OCI-LY1 (cell line): ENCODE results near the gene RHAG.

Experiments used
- H2AFZ ChIP-seq: fragments of 200-600 bp; sonication (generic), shearing (Covaris generic); 2 replicates; pipeline ENCODE4 v1.6.0; 2014; ENCODE audit warnings: antibody characterized with exemption, mild to moderate bottlenecking, low read length
- H3F3A ChIP-seq: fragments of 200-600 bp; sonication (generic), shearing (Covaris generic); 2 replicates; pipeline ENCODE4 v1.6.0; 2014; ENCODE audit warnings: mild to moderate bottlenecking, antibody characterized with exemption, low read length, moderate library complexity; ENCODE audit not compliant: insufficient read depth
- H3K27ac ChIP-seq: fragments of 200-600 bp; sonication (generic); 2 replicates; pipeline ENCODE4 v1.5.1; 2014; ENCODE audit warnings: low read length, mixed run types, mild to moderate bottlenecking, low read depth; ENCODE audit not compliant: poor library complexity, severe bottlenecking
- H3K27me3 ChIP-seq: fragments of 200-600 bp; sonication (generic); 2 replicates; pipeline ENCODE4 v1.6.0; 2014; ENCODE audit warnings: antibody characterized with exemption, mild to moderate bottlenecking, low read length, moderate library complexity; ENCODE audit not compliant: insufficient read depth
- H3K36me3 ChIP-seq: fragments of 200-600 bp; sonication (generic); 2 replicates; pipeline ENCODE4 v1.6.1; 2014; ENCODE audit warnings: mild to moderate bottlenecking, antibody characterized with exemption, low read length, moderate library complexity, mixed read lengths; ENCODE audit not compliant: insufficient read depth
- H3K4me1 ChIP-seq: fragments of 200-600 bp; sonication (generic); 2 replicates; pipeline ENCODE4 v1.5.1; 2014; ENCODE audit warnings: mild to moderate bottlenecking, low read length, moderate library complexity; ENCODE audit not compliant: insufficient read depth, severe bottlenecking
- H3K4me2 ChIP-seq: fragments of 200-600 bp; sonication (generic), shearing (Covaris generic); 2 replicates; pipeline ENCODE4 v1.6.1; 2014; ENCODE audit warnings: low read length
- H3K4me3 ChIP-seq: fragments of 200-600 bp; sonication (generic); 2 replicates; pipeline ENCODE4 v1.5.1; 2014; ENCODE audit warnings: low read length, low read depth, mild to moderate bottlenecking, mixed read lengths; ENCODE audit not compliant: poor library complexity, severe bottlenecking
- H3K79me2 ChIP-seq: fragments of 200-600 bp; shearing (Covaris generic); 2 replicates; pipeline ENCODE4 v1.6.1; 2016; ENCODE audit warnings: mixed run types, low read length, mixed read lengths; ENCODE audit not compliant: insufficient read depth
- H3K9ac ChIP-seq: fragments of 200-600 bp; sonication (generic), shearing (Covaris generic); 2 replicates; pipeline ENCODE4 v1.6.1; 2014; ENCODE audit warnings: mild to moderate bottlenecking, low read length, mixed read lengths
- H3K9me2 ChIP-seq: fragments of 200-600 bp; sonication (generic), shearing (Covaris generic); 2 replicates; pipeline ENCODE4 v1.6.1; 2014; ENCODE audit warnings: low read depth, mild to moderate bottlenecking, low read length, mixed read lengths
- H3K9me3 ChIP-seq: fragments of 200-600 bp; shearing (Covaris generic); 2 replicates; pipeline ENCODE4 v1.6.1; 2014; ENCODE audit warnings: low read length, mixed read lengths
- H4K20me1 ChIP-seq: fragments of 200-600 bp; sonication (generic), shearing (Covaris generic); 2 replicates; pipeline ENCODE4 v1.6.0; 2016; ENCODE audit warnings: mild to moderate bottlenecking, low read length; ENCODE audit not compliant: insufficient read depth
- EZH2 ChIP-seq: fragments of 200-600 bp; sonication (generic), shearing (Covaris generic); IDR thresholded peaks from 2 replicates; pipeline ENCODE4 v1.8.0; 2017; ENCODE audit warnings: borderline replicate concordance, mixed run types, mild to moderate bottlenecking, antibody characterized with exemption, low read length, moderate library complexity, mixed read lengths
- TF ChIP-seq, protein P1 (sequence below): fragments of 200-600 bp; sonication (generic), shearing (Covaris generic); IDR thresholded peaks from 2 replicates; pipeline ENCODE4 v1.5.1; 2017; ENCODE audit warnings: mild to moderate bottlenecking, antibody characterized with exemption, low read length, moderate library complexity, mixed read lengths

The RHAG gene

DNA sequence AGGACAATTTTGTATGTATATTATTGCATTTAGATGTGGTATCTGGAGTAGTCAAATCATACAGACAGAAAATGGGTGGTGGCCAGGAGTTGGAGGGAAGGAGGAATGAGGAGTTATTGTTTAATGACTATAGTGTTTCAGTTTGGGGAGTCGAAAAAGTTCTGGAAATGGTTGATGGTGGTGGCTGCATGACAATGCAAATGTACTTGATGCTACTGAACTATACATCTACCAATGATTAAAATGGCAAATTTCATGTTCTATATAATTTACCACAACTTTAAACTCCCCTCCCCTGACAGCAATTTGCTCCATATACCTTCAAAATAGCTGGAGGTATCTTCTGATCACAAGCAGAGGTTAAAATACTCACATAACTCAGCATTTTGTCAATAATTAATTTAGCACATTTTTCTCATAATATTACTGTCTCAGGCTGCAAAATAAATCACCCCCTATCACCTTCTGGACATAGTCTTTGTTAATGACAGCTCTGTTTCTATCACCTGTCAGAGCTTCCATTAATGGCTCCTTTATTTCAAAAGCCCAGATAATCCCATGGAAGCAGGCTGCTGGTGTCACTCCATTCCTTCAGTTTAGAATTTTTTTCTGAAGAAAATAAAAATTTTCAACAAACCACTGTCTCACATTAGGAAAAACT lies 25.7 kb upstream of the RHAG start:
- TF ChIP-seq EZH2: no peak
- TF ChIP-seq, protein P1, sequence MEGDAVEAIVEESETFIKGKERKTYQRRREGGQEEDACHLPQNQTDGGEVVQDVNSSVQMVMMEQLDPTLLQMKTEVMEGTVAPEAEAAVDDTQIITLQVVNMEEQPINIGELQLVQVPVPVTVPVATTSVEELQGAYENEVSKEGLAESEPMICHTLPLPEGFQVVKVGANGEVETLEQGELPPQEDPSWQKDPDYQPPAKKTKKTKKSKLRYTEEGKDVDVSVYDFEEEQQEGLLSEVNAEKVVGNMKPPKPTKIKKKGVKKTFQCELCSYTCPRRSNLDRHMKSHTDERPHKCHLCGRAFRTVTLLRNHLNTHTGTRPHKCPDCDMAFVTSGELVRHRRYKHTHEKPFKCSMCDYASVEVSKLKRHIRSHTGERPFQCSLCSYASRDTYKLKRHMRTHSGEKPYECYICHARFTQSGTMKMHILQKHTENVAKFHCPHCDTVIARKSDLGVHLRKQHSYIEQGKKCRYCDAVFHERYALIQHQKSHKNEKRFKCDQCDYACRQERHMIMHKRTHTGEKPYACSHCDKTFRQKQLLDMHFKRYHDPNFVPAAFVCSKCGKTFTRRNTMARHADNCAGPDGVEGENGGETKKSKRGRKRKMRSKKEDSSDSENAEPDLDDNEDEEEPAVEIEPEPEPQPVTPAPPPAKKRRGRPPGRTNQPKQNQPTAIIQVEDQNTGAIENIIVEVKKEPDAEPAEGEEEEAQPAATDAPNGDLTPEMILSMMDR: no peak
- H3K4me3 ChIP-seq: no peak overlapping the region
- H4K20me1 ChIP-seq: no peaks in the 10 kb centered on the region
- no peaks in the 10 kb centered on the region for H3F3A ChIP-seq
- no peak overlapping the region for H3K27ac ChIP-seq
- H3K36me3 ChIP-seq: no peaks in the 10 kb centered on the region
- no peak overlapping the region for H3K4me2 ChIP-seq
- H3K79me2 ChIP-seq: no peaks in the 10 kb centered on the region
- H3K27me3 ChIP-seq: no peaks in the 10 kb centered on the region
- no peak overlapping the region for H3K9ac ChIP-seq
- no peaks in the 10 kb centered on the region for H3K4me1 ChIP-seq
- no peaks in the 10 kb centered on the region for H3K9me2 ChIP-seq
- H3K9me3 ChIP-seq: no peaks in the 10 kb centered on the region
- no peak overlapping the region for H2AFZ ChIP-seq

DNA sequence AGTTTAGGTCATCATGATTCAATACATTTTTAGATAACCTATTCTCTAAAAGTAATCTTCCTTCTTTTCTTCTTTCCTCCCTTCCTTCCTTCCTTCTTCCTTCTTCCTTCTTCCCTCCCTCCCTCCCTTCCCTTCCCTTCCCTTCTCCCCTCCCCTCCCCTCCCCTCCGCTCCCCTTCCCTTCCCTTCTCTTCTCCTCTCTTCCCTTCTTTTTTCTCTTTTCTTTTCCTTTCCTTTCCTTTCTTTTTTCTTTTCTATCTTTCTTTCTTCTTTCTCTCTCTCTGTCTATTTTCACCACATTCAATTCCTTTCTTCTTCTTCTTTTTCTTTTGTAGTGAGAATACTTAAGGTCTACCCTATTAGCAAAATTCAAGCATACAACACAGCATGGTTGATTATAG lies 17.3 kb upstream of the RHAG start:
- Histone ChIP-seq H3F3A (no peaks in the 10 kb centered on the region), H3K36me3 (no peaks in the 10 kb centered on the region), H3K9me3 (no peaks in the 10 kb centered on the region), H3K27me3 (no peaks in the 10 kb centered on the region), H3K4me1 (no peaks in the 10 kb centered on the region), H3K79me2 (no peaks in the 10 kb centered on the region), H4K20me1 (no peaks in the 10 kb centered on the region), H3K4me3 (no peak overlapping the region), H3K27ac (no peak overlapping the region), H3K9ac (no peak overlapping the region), H3K9me2 (no peaks in the 10 kb centered on the region), H2AFZ (no peak overlapping the region), H3K4me2 (no peak overlapping the region)
- TF ChIP-seq, protein P1: no peak
- no peak for TF ChIP-seq EZH2

DNA sequence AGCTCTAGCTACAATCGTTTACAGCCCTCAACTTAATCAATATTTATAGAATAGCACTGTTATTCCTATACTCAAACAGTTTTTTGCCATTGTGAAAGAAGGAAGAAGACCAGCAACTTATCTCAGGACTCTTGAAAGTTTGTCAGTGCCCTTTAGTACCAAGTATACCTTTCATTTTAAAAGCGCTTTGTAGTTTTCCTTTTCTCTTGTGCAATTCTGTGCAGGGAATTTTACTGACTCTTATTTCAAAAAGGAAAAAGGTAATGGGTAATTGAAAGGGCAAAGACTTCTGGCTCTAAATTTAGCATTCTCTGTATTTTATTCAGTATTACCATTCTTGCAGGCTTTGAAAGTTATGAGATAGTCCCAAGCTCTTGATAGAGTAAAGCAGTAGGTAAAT lies 16.8 kb upstream of the RHAG start:
- no peak overlapping the region for H2AFZ ChIP-seq
- no peak for TF ChIP-seq EZH2
- TF ChIP-seq, protein P1: no peak
- no peak overlapping the region for H3K27ac ChIP-seq

More for the DNA sequence above, 16.8 kb upstream of the RHAG start:
- no peak overlapping the region for H3K9ac ChIP-seq
- no peaks in the 10 kb centered on the region for H3K9me2 ChIP-seq
- no peak overlapping the region for H3K4me3 ChIP-seq
- no peaks in the 10 kb centered on the region for H3K79me2 ChIP-seq
- no peaks in the 10 kb centered on the region for H3K36me3 ChIP-seq
- H3K4me2 ChIP-seq: no peak overlapping the region
- no peaks in the 10 kb centered on the region for H3K4me1 ChIP-seq
- H3K27me3 ChIP-seq: no peaks in the 10 kb centered on the region
- no peaks in the 10 kb centered on the region for H3K9me3 ChIP-seq
- H4K20me1 ChIP-seq: no peaks in the 10 kb centered on the region
- no peaks in the 10 kb centered on the region for H3F3A ChIP-seq
